Endothelial cell of umbilical vein (primary cell): ENCODE measurements around the gene TMEM130. TPM values are rescaled to one million over a fixed set of nuclear protein-coding genes. Genes with fewer than 3 reads are reported as not detected.

ENCODE experiments used
- BruUV-seq: library from RNA; stranded (reverse); fragments of 400-500 nt; replicated peaks from 2 replicates; lab custom pipeline; 2021; lab: Mats Ljungman, UMichigan
- CTCF ChIA-PET: fragments of 300-600, 350-600 bp; sonication (Branson Sonifier 250); formaldehyde crosslinking; loops from one replicate; lab custom pipeline; 2021; ENCODE audit warnings: antibody characterized with exemption, inconsistent platforms; lab: Charles Lee
- POLR2A ChIA-PET: fragments of 300-600, 350-600 bp; sonication (Branson Sonifier 250); formaldehyde crosslinking; loops from one replicate; lab custom pipeline; 2021; ENCODE audit warnings: antibody characterized with exemption, inconsistent platforms; lab: Charles Lee
- DNase-seq: peaks from one replicate; pipeline ENCODE4 v3.0.0-alpha.2; 2011; ENCODE audit warnings: low read depth, low spot score
- FAIRE-seq: peaks from 2 replicates; lab custom pipeline; 2011; peaks lifted over from hg19 to GRCh38; lab: Jason Lieb, UNC
- H2AFZ ChIP-seq: 2 replicates; pipeline ENCODE4 v1.6.0; 2012; ENCODE audit warnings: low read depth, low read length, control low read depth, inconsistent platforms
- H3K27ac ChIP-seq: 2 replicates; pipeline ENCODE4 v1.5.1; 2011; ENCODE audit warnings: low read depth, mild to moderate bottlenecking, control low read depth, low read length, moderate library complexity; ENCODE audit not compliant: insufficient read depth
- H3K27me3 ChIP-seq, 2 experiments: 2 replicates each; pipeline versions ENCODE4 v1.6.0 to v1.6.1; 2011; ENCODE audit warnings: low read length in 2 of 2, mixed read lengths in 1 of 2; ENCODE audit not compliant: control insufficient read depth in 2 of 2, insufficient read depth in 2 of 2
- H3K36me3 ChIP-seq, 2 experiments: 2 replicates in 1 of 2; 3 replicates in 1 of 2; pipeline ENCODE4 v1.5.1; 2011; ENCODE audit warnings: low read length in 2 of 2, mild to moderate bottlenecking in 1 of 2, moderate library complexity in 1 of 2; ENCODE audit not compliant: control insufficient read depth in 2 of 2, insufficient read depth in 2 of 2; ENCODE audit errors: extremely low read depth in 1 of 2
- H3K4me1 ChIP-seq: 3 replicates; pipeline ENCODE4 v1.5.1; 2011; ENCODE audit warnings: mild to moderate bottlenecking, low read length; ENCODE audit not compliant: control insufficient read depth, insufficient read depth; ENCODE audit errors: extremely low read depth
- H3K4me2 ChIP-seq: 2 replicates; pipeline ENCODE4 v1.6.1; 2011; ENCODE audit warnings: low read length, control low read depth, mixed read lengths; ENCODE audit not compliant: insufficient read depth
- H3K4me3 ChIP-seq, 3 experiments: fragments of 200-600 bp in 1 of 3; sonication (generic), shearing (Covaris generic) in 1 of 3; replicated peaks in 1 of 3; 2 replicates each; pipeline ENCODE4 v1.5.1; 2011 to 2016; ENCODE audit warnings: control low read depth in 3 of 3, low read length in 3 of 3, mild to moderate bottlenecking in 2 of 3, inconsistent platforms in 1 of 3, low read depth in 1 of 3, moderate library complexity in 1 of 3; ENCODE audit not compliant: insufficient read depth in 1 of 3
- H3K79me2 ChIP-seq: 2 replicates; pipeline ENCODE4 v1.6.0; 2012; ENCODE audit warnings: low read length, inconsistent platforms; ENCODE audit not compliant: control insufficient read depth, insufficient read depth
- H3K9ac ChIP-seq: replicated peaks from 2 replicates; pipeline ENCODE3; 2011; ENCODE audit warnings: low read length, control low read depth; ENCODE audit not compliant: insufficient read depth; ENCODE audit errors: extremely low read depth
- H3K9me1 ChIP-seq: replicated peaks from 3 replicates; pipeline ENCODE4 v1.6.0; 2011; ENCODE audit warnings: mild to moderate bottlenecking, low read length; ENCODE audit not compliant: control insufficient read depth, insufficient read depth; ENCODE audit errors: extremely low read depth
- H3K9me3 ChIP-seq: replicated peaks from 2 replicates; pipeline ENCODE4 v1.5.1; 2012; ENCODE audit warnings: low read length, inconsistent platforms; ENCODE audit not compliant: control insufficient read depth, insufficient read depth
- H4K20me1 ChIP-seq: replicated peaks from 2 replicates; pipeline ENCODE3; 2011; ENCODE audit warnings: mild to moderate bottlenecking, low read length; ENCODE audit not compliant: control insufficient read depth, insufficient read depth; ENCODE audit errors: extremely low read depth
- CTCF ChIP-seq, 2 donors: IDR thresholded peaks; 1 replicate in 1 of 2; 2 replicates in 1 of 2; pipeline ENCODE4 v1.5.1; 2011; ENCODE audit warnings: low read length in 2 of 2, mild to moderate bottlenecking in 2 of 2, moderate library complexity in 2 of 2, control low read depth in 1 of 2, inconsistent platforms in 1 of 2, low read depth in 1 of 2; ENCODE audit not compliant: insufficient read depth in 1 of 2; ENCODE audit errors: extremely low read depth in 1 of 2
- EZH2 ChIP-seq: IDR thresholded peaks from 2 replicates; pipeline ENCODE4 v1.6.1; 2012; ENCODE audit warnings: borderline replicate concordance, low read depth, mild to moderate bottlenecking, moderate library complexity, low read length, inconsistent platforms; ENCODE audit not compliant: severe bottlenecking
- FOS ChIP-seq: IDR thresholded peaks from 2 replicates; pipeline ENCODE4 v1.6.1; 2011; ENCODE audit warnings: mild to moderate bottlenecking, low read length, moderate library complexity, borderline replicate concordance; ENCODE audit not compliant: insufficient read depth
- GATA2 ChIP-seq: IDR thresholded peaks from 2 replicates; pipeline ENCODE4 v1.7.0; 2011; ENCODE audit warnings: low read depth, mild to moderate bottlenecking, moderate library complexity, mixed read lengths, low read length; ENCODE audit not compliant: insufficient read length, insufficient read depth
- JUN ChIP-seq: IDR thresholded peaks from 2 replicates; pipeline ENCODE4 v1.6.1; 2011; ENCODE audit warnings: borderline replicate concordance, low read depth; ENCODE audit not compliant: insufficient read length, insufficient read depth
- POLR2AphosphoS5 ChIP-seq: IDR thresholded peaks from 2 replicates; pipeline ENCODE4 v1.6.1; 2012; ENCODE audit warnings: low read depth, mild to moderate bottlenecking, control low read depth, low read length, moderate library complexity; ENCODE audit not compliant: insufficient read depth
- dilution Hi-C: fragments of 300-500 bp; cut with MboI; formaldehyde crosslinking; loops from one replicate; pipeline ENCODE4 v1.15.0; 2019; ENCODE audit warnings: low sequenced_read_pairs; ENCODE audit not compliant: extremely low pct_ligation_motif_present
- intact Hi-C: fragments of 100-400 bp; cut with micrococcal nuclease; formaldehyde crosslinking; loops from one replicate; pipeline ENCODE4 v1.10.0; 2022
- polyA plus RNA-seq, 4 experiments: library from polyadenylated mRNA; depleted of rRNA in 3 of 4; stranded (reverse) in 3 of 4; unstranded in 1 of 4; fragments of >200 nt; gene quantifications; 2 replicates each; pipeline versions ENCODE4 v1.2.1 to v1.2.3, GENCODE V29; 2011 to 2012; ENCODE audit warnings: missing spikeins in 1 of 4
- total RNA-seq: library from RNA; stranded (reverse); gene quantifications from 2 replicates; pipeline ENCODE4 v1.2.3, GENCODE V29; 2021

Gene TMEM130
- total and polyA plus RNA-seq, 2 donors (not counting 3 experiments of a cell fraction or from before 2014, with no cell fraction given), result not detected

- no peak overlapping the region for H2AFZ ChIP-seq
- POLR2A ChIA-PET, result no interaction called here
- H3K9me3 ChIP-seq, result no peaks in the 10 kb centered on the region
- FAIRE-seq (no peak), DNase-seq (no peak)
- H3K36me3 ChIP-seq, result peaks cover 14 to 39% of the 10 kb centered on the region in 2 experiments
- H3K79me2 ChIP-seq, result no peaks in the 10 kb centered on the region
- no peak overlapping the region for H3K4me2 ChIP-seq
- no peak overlapping the region for H3K27ac ChIP-seq
- no peaks in the 10 kb centered on the region for H3K9me1 ChIP-seq
- CTCF ChIA-PET, result no interaction called here
- H3K27me3 ChIP-seq, result no peaks in the 10 kb centered on the region
- no peak overlapping the region for H3K9ac ChIP-seq
- BruUV-seq, result no TSS peak
- TF ChIP-seq POLR2AphosphoS5, result no peak
- TF ChIP-seq EZH2, result no peak
- no peak for TF ChIP-seq CTCF (IDR thresholded peaks at IDR 0.05; ENCODE audit: extremely low read depth in 1 of 2, insufficient read depth in 1 of 2, low read depth in 1 of 2, low read length in 2 of 2)
- TF ChIP-seq JUN, result no peak
- TF ChIP-seq GATA2, result no peak
- TF ChIP-seq FOS, result no peak
- H3K4me3 ChIP-seq, result no peak overlapping the region
- peaks cover 2% of the 10 kb centered on the region for H4K20me1 ChIP-seq
- intact Hi-C loops, result no loop called here
- no peaks in the 10 kb centered on the region for H3K4me1 ChIP-seq
- dilution Hi-C loops, result no loop called here
These were observed 40.6 kb upstream of the TMEM130 start for GRCh38 chr7:98910427-98910826.
